ENCODE results near the gene CHMP6.

GRCh38 chr17:80980397-80981061 is 11.1 kb upstream of the CHMP6 start:
- TF ChIP-seq POLR2A (IDR thresholded peaks at IDR 0.05) (no peak), POLR2AphosphoS5 (IDR thresholded peaks at IDR 0.05) (no peak), EP300 (IDR thresholded peaks at IDR 0.05) (no peak)
- TF ChIP-seq, protein P1, sequence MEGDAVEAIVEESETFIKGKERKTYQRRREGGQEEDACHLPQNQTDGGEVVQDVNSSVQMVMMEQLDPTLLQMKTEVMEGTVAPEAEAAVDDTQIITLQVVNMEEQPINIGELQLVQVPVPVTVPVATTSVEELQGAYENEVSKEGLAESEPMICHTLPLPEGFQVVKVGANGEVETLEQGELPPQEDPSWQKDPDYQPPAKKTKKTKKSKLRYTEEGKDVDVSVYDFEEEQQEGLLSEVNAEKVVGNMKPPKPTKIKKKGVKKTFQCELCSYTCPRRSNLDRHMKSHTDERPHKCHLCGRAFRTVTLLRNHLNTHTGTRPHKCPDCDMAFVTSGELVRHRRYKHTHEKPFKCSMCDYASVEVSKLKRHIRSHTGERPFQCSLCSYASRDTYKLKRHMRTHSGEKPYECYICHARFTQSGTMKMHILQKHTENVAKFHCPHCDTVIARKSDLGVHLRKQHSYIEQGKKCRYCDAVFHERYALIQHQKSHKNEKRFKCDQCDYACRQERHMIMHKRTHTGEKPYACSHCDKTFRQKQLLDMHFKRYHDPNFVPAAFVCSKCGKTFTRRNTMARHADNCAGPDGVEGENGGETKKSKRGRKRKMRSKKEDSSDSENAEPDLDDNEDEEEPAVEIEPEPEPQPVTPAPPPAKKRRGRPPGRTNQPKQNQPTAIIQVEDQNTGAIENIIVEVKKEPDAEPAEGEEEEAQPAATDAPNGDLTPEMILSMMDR (IDR thresholded peaks at IDR 0.05) = no peak
